Measurements from ENCODE around the gene FILIP1L.

FILIP1L gene

GRCh38 chr3:99921377-99921695 is 193.0 kb downstream of the FILIP1L start:
- TF ChIP-seq CREB1 (IDR thresholded peaks at IDR 0.05; ENCODE audit: low read depth) (no peak), TCF12 (IDR thresholded peaks at IDR 0.05; ENCODE audit: low read depth) (no peak), RAD21 (IDR thresholded peaks at IDR 0.05; ENCODE audit: low read depth) (no peak), EP300 (IDR thresholded peaks at IDR 0.05; ENCODE audit: borderline replicate concordance) (no peak), TEAD4 (IDR thresholded peaks at IDR 0.05) (no peak), TAF1 (IDR thresholded peaks at IDR 0.05; ENCODE audit: low read depth) (no peak), EGR1 (IDR thresholded peaks at IDR 0.05) (no peak), FOXM1 (IDR thresholded peaks at IDR 0.05; ENCODE audit: borderline replicate concordance, low read depth) (no peak), NFIC (IDR thresholded peaks at IDR 0.05) (no peak), CEBPB (IDR thresholded peaks at IDR 0.05) (no peak), ZBTB7A (IDR thresholded peaks at IDR 0.05; ENCODE audit: low read depth) (no peak), YY1 (IDR thresholded peaks at IDR 0.05; ENCODE audit: low read depth) (no peak)
- TF ChIP-seq, protein P1, sequence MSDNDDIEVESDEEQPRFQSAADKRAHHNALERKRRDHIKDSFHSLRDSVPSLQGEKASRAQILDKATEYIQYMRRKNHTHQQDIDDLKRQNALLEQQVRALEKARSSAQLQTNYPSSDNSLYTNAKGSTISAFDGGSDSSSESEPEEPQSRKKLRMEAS (IDR thresholded peaks at IDR 0.05): no peak
- TF ChIP-seq, protein P2, sequence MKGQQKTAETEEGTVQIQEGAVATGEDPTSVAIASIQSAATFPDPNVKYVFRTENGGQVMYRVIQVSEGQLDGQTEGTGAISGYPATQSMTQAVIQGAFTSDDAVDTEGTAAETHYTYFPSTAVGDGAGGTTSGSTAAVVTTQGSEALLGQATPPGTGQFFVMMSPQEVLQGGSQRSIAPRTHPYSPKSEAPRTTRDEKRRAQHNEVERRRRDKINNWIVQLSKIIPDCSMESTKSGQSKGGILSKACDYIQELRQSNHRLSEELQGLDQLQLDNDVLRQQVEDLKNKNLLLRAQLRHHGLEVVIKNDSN (IDR thresholded peaks at IDR 0.05): no peak
- TF ChIP-seq, protein P3, sequence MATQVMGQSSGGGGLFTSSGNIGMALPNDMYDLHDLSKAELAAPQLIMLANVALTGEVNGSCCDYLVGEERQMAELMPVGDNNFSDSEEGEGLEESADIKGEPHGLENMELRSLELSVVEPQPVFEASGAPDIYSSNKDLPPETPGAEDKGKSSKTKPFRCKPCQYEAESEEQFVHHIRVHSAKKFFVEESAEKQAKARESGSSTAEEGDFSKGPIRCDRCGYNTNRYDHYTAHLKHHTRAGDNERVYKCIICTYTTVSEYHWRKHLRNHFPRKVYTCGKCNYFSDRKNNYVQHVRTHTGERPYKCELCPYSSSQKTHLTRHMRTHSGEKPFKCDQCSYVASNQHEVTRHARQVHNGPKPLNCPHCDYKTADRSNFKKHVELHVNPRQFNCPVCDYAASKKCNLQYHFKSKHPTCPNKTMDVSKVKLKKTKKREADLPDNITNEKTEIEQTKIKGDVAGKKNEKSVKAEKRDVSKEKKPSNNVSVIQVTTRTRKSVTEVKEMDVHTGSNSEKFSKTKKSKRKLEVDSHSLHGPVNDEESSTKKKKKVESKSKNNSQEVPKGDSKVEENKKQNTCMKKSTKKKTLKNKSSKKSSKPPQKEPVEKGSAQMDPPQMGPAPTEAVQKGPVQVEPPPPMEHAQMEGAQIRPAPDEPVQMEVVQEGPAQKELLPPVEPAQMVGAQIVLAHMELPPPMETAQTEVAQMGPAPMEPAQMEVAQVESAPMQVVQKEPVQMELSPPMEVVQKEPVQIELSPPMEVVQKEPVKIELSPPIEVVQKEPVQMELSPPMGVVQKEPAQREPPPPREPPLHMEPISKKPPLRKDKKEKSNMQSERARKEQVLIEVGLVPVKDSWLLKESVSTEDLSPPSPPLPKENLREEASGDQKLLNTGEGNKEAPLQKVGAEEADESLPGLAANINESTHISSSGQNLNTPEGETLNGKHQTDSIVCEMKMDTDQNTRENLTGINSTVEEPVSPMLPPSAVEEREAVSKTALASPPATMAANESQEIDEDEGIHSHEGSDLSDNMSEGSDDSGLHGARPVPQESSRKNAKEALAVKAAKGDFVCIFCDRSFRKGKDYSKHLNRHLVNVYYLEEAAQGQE (IDR thresholded peaks at IDR 0.05; ENCODE audit: low read depth): no peak

DNA sequence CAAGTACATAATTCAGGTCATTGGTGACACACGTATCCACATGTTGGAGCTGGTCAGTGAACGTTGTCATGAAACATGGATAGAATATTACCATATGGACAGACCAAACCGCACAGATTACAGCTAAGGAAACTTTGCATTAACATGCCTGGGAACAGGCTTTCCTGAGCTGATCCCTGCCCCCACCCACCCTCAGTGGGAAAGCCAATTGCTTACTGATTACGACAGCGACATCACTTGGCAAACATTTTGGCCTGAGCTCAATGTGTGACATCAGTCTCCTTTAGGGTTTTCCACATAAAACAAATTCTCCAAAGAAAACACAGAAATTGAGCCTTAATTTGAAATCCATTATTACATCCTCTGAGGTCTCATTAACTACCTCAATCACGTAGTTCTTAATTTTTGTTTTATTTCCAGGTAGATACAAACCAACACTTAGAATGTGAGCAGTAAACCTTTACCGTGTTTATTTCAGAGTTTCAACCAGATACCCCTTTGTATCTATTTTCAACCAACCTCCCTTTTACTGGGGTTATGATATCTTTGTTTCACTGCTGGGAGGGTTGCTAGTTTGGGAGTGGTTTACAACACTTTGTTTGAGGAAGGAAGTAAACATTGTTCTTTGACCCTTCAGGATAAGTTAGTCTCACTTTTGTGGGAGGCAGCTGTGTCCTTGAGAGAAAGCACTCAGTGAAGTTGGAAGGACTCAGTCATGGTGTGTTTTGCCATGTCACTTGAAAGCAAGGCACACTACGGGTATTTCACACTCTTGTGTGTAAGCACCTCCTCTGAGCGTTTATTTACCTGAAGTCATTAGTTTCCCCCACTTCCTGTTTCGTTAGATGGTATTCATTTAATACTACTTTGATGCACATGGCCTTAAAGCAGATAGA is 193.6 kb downstream of the FILIP1L start:
- TF ChIP-seq NFIC (IDR thresholded peaks at IDR 0.05) (peak; percentile 45; the same call in 1 of the 2 replicates), FOXM1 (IDR thresholded peaks at IDR 0.05; ENCODE audit: borderline replicate concordance, low read depth) (no peak)

- TF ChIP-seq NFIC (IDR thresholded peaks at IDR 0.05) (no peak), EGR1 (IDR thresholded peaks at IDR 0.05) (no peak), CEBPB (IDR thresholded peaks at IDR 0.05) (no peak), CREB1 (IDR thresholded peaks at IDR 0.05; ENCODE audit: low read depth) (no peak)
- TF ChIP-seq, protein P1 (IDR thresholded peaks at IDR 0.05): no peak
- TF ChIP-seq, protein P3 (IDR thresholded peaks at IDR 0.05; ENCODE audit: low read depth): no peak
Measured at GRCh38 chr3:99919694-99920093, 194.6 kb downstream of the FILIP1L start.

DNA sequence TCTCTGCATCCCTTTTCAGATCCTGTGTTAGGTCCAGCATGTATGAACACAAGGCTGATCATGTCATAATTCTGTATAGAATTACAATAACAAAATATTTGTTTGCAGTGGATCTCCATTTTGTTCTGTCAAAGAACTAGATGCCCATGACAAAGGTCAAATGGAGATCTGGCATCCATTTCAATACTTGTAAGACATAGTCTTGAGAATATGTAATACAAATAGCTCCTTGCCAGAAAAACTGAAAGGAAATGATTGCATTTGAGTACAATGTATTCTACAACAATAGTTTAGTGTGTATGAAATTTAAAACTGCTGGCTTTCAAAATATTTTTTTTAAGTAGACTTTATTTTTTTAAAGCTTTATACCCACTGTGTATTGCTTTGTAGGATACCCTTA is 195.6 kb downstream of the FILIP1L start:
- no peak for TF ChIP-seq CREB1 (IDR thresholded peaks at IDR 0.05; ENCODE audit: low read depth)
- TF ChIP-seq TEAD4 (IDR thresholded peaks at IDR 0.05): no peak
- no peak for TF ChIP-seq RAD21 (IDR thresholded peaks at IDR 0.05; ENCODE audit: low read depth)
- no peak for TF ChIP-seq YY1 (IDR thresholded peaks at IDR 0.05; ENCODE audit: low read depth)
- TF ChIP-seq TAF1 (IDR thresholded peaks at IDR 0.05; ENCODE audit: low read depth): no peak
- TF ChIP-seq TCF12 (IDR thresholded peaks at IDR 0.05; ENCODE audit: low read depth): no peak
- no peak for TF ChIP-seq EP300 (IDR thresholded peaks at IDR 0.05; ENCODE audit: borderline replicate concordance)
- TF ChIP-seq, protein P3 (IDR thresholded peaks at IDR 0.05; ENCODE audit: low read depth): no peak
- no peak for TF ChIP-seq ZBTB7A (IDR thresholded peaks at IDR 0.05; ENCODE audit: low read depth)
- TF ChIP-seq, protein P2 (IDR thresholded peaks at IDR 0.05): no peak
